ENCODE results near the gene TSPAN9. TPM values are rescaled to one million over a fixed set of nuclear protein-coding genes. Genes with fewer than 3 reads are reported as not detected.

The TSPAN9 gene
- total RNA-seq, 4 donors from 2014 or later = 27.9 to 49.1 (median 42.0) TPM

DNA sequence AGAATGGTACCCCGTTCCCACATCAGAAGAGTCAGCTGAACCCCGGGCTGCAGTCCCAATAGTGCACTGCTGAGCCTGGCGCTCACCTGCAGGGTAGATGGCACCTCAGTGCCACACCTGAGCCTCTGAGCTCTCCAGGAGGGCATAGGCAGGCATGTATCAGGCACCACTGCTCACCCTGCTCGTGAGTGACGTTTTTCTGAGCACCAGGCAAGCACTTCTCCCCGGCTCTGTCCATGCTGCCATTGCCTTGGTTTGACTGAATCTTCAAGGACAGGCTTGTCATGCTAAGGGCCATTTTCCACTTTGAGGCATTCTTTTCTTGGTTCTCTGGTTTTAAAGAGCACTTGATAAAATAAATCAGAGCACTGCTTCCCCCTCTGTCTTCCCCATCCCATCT lies 252.2 kb downstream of the TSPAN9 start:
- no peak overlapping the region for H3K4me3 ChIP-seq (ENCODE audit: low read depth, poor library complexity, severe bottlenecking)
- TF ChIP-seq POLR2A (IDR thresholded peaks at IDR 0.05) = no peak
- TF ChIP-seq, protein P1, sequence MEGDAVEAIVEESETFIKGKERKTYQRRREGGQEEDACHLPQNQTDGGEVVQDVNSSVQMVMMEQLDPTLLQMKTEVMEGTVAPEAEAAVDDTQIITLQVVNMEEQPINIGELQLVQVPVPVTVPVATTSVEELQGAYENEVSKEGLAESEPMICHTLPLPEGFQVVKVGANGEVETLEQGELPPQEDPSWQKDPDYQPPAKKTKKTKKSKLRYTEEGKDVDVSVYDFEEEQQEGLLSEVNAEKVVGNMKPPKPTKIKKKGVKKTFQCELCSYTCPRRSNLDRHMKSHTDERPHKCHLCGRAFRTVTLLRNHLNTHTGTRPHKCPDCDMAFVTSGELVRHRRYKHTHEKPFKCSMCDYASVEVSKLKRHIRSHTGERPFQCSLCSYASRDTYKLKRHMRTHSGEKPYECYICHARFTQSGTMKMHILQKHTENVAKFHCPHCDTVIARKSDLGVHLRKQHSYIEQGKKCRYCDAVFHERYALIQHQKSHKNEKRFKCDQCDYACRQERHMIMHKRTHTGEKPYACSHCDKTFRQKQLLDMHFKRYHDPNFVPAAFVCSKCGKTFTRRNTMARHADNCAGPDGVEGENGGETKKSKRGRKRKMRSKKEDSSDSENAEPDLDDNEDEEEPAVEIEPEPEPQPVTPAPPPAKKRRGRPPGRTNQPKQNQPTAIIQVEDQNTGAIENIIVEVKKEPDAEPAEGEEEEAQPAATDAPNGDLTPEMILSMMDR (IDR thresholded peaks at IDR 0.05) = no peak
- no peak for DNase-seq (ENCODE audit: low spot score in 2 of 2)
- 74 to 84% methylated on average over 6 of the region's 6 CpGs for WGBS, 2 donors
- intact Hi-C loops (cut with DNase I; ENCODE audit: low total_unique reads) = no loop called here

DNA sequence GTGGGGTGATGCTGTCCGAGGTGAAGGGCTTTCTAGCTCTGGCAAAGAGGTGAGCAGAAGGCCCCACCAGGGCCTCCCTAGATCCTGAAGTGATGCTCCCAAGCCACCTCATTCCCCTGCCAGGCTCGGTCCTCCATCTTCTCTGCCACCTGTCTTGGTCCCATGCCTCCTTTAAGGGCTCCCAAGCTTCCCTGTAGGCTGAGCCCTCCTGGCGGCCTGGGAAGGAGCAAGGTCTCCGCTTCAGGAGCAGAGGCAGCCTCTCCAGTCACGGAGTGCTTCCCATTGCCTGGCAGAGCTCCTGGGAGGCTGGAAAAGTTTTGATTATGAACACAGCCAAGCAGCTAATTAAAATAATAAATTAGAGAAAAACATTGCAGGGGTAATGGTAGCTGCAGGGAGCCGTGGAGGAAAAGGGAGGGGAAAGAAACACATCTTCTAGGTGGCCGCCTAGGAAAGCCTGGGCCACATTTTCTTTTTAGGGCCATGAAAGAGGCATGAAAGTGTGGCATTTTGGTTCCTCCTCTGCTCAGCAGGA lies 253.9 kb downstream of the TSPAN9 start:
- no peak for DNase-seq (ENCODE audit: low spot score in 2 of 2)
- TF ChIP-seq, protein P1 (IDR thresholded peaks at IDR 0.05) = no peak
- no peak for TF ChIP-seq POLR2A (IDR thresholded peaks at IDR 0.05)
- intact Hi-C loops (cut with DNase I; ENCODE audit: low total_unique reads) = no loop called here
- WGBS, 2 donors = 83 to 87% methylated on average over 7 of the region's 7 CpGs
- H3K4me3 ChIP-seq (ENCODE audit: low read depth, poor library complexity, severe bottlenecking) = no peak overlapping the region

DNA sequence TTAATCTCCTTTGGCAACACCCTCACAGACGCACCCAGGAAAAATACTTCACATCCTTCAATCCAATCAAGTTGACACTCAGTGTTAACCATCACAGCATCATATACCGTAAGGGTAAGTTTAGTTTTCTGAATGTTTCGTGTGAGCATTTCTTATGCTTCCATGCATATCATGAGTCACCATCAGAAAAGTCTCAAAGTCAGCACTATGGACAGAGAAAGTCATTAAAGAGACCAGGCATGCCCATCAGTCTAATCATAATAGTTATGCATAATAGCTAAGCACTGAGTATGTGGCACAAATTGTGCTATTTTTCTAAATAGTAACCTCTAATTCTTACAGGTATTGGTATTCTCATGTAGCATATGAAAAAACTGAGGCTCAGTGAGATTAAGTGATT lies 255.0 kb downstream of the TSPAN9 start:
- H3K4me3 ChIP-seq (ENCODE audit: low read depth, poor library complexity, severe bottlenecking) = no peak overlapping the region
- no peak for DNase-seq (ENCODE audit: low spot score in 2 of 2)
- TF ChIP-seq POLR2A (IDR thresholded peaks at IDR 0.05) = no peak
- TF ChIP-seq, protein P1 (IDR thresholded peaks at IDR 0.05) = no peak
- intact Hi-C loops (cut with DNase I; ENCODE audit: low total_unique reads) = no loop called here
- 78 to 80% methylated on average over 3 of the region's 3 CpGs for WGBS, 2 donors

DNA sequence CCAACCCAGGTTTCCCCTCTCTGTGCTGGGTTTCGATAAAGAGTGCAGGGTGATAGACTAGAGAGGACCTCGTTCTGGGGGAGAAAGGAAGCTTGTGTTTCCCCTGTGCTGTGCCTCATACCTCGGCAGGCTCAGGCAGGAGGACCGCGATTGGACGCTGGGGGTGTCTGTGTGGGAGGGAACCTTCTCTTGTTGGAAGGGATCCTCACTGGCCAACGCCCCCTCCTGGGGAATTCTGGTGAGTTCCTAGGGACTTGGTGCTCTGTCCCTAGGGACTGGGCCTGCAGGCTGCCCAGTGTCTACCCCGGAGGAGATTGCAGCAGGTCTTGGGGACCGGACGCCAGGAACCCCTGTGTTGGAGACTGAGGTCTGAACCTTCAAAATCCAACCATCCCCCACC lies 256.4 kb downstream of the TSPAN9 start:
- no peak for TF ChIP-seq POLR2A (IDR thresholded peaks at IDR 0.05)
- TF ChIP-seq, protein P1 (IDR thresholded peaks at IDR 0.05) = no peak
- H3K4me3 ChIP-seq (ENCODE audit: low read depth, poor library complexity, severe bottlenecking) = no peak overlapping the region
- no peak for DNase-seq (ENCODE audit: low spot score in 2 of 2)
- intact Hi-C loops (cut with DNase I; ENCODE audit: low total_unique reads) = no loop called here
- 46 to 49% methylated on average over 10 of the region's 10 CpGs for WGBS, 2 donors

DNA sequence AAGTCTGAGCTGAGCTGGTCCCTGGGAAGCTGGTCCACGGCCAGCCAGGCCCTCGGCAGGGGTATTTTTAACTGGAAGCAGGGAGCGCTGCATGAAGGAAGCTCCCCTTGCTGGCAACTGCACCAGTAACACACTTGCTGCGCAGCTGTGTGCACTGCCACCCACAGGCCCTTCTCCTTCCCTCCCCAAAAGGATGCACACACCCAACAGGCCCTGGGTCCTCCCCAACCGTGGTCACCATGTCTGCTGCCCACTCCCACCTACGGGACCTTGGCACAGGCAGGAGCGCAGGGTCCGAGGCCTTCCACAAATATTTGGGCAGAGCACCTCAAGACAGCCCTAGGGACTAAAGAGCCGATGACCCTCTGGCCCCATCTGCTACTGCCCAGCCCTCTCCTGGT lies 256.8 kb downstream of the TSPAN9 start:
- intact Hi-C loops (cut with DNase I; ENCODE audit: low total_unique reads) = no loop called here
- TF ChIP-seq, protein P1 (IDR thresholded peaks at IDR 0.05) = no peak
- no peak for TF ChIP-seq POLR2A (IDR thresholded peaks at IDR 0.05)
- 67 to 80% methylated on average over 7 to 9 of the region's 9 CpGs for WGBS, 2 donors
- DNase-seq (ENCODE audit: low spot score in 2 of 2) = no peak
- no peak overlapping the region for H3K4me3 ChIP-seq (ENCODE audit: low read depth, poor library complexity, severe bottlenecking)

DNA sequence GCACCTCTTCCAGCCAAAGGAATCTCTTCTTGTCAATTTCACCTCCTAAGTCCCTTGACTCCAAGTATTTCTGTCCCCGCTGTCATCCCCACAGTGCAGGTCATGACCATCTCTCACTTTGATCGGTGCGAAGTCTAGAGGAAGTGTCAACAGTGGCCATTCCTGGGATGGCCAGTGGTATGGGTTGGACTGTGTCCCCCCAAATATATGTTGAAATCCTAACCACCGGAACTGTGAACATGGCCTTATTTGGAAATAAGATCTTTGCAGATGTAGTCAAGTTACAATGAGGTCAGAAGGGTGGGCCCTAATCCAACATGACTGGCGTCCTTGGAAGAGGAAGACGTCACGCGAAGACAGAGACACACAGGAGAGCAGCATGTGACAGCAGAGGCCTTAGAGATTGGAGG lies 257.9 kb downstream of the TSPAN9 start:
- intact Hi-C loops (cut with DNase I; ENCODE audit: low total_unique reads) = no loop called here
- WGBS, 2 donors = 82 to 89% methylated on average over 8 of the region's 8 CpGs
- no peak for DNase-seq (ENCODE audit: low spot score in 2 of 2)
- no peak overlapping the region for H3K4me3 ChIP-seq (ENCODE audit: low read depth, poor library complexity, severe bottlenecking)
- no peak for TF ChIP-seq POLR2A (IDR thresholded peaks at IDR 0.05)
- TF ChIP-seq, protein P1 (IDR thresholded peaks at IDR 0.05) = no peak

All from lower leg skin (tissue), 4 donors.